Hematopoietic multipotent progenitor cell treated with erythropoietin and hydrocortisone succinate and interleukin-3 and kit ligand, for 15 days (in vitro differentiated cells): Measurements from ENCODE around the gene CHST1.

ENCODE experiments used
- DNase-seq: peaks from one replicate; pipeline ENCODE4 v3.0.0-alpha.2; 2015; ENCODE audit warnings: low spot score

The CHST1 gene

GRCh38 chr11:45659818-45660160 is 5.6 kb downstream of the CHST1 start:
- peak; percentile 55 for DNase-seq

- DNase-seq, result no peak
Measured at GRCh38 chr11:45659031-45659817, 6.2 kb downstream of the CHST1 start.

DNA sequence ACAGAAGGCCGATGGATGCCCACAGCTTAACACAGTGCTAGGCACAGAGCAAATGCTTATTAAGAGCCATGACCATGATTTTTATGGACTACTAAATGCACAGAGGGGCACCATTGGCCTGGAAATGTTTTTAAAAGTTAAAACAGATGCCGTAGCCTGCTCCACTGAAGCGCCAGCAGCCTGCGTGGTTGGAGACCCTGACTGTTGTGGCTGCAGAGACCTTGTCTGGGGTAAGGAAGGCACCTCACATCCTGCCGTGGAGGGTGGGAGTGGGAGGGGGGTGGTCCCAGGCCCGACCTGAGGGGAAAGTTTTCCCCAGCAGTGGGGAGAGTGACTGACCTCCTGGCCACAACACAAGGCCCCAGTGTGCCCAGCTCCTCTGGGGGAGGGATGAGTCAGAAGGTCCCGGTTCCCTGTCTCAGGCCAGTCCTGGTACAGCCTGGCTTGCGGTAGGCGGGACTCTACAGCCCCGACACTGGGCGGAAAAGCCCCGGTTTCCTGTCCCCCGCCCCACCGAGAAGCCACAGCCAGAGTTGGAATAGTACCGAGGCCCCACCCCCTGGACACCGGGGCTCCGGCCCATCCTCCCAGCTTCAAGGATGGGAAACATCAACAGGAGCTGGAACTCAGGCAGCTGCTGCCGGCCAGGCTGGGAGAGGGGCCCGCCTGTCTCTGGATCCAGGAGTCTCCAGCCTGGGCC is 7.0 kb downstream of the CHST1 start:
- DNase-seq, result no peak

GRCh38 chr11:45657496-45658260 is 7.7 kb downstream of the CHST1 start:
- DNase-seq, result no peak

GRCh38 chr11:45655831-45656230 is 9.6 kb downstream of the CHST1 start:
- DNase-seq, result no peak

DNA sequence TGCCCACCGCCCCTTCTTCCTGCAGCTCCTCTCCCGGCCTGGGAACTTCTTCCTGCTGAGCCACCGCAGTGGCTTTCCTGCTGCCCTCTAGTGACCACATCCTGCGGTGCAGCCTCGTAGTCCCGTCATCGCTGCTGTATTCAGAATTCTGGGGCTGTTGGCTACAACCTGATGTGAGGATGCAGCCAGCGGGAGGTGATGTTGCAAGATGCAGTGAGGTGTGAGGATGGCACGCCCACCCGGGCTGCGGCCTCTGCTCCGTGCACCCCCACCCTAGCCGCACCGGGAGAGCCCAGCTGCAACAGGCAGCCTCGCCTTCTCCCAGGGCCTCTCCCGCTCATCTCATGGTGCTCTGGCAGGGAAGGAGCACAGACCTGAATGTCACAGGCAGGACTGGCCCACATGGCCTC is 10.1 kb downstream of the CHST1 start:
- peak; percentile 53 for DNase-seq

DNA sequence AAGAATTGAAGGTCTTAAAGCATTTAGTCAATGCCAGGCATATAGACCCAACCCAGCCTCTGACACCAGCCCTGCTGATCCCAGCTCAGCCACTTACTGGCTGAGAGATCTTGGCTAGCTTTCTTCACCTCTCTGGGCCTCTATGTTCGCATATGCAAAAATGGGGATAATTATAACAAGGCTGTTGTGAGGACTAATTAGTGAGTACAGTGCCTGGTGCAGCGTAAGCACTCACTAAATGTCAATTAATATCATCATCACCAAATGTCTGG is 10.5 kb downstream of the CHST1 start:
- DNase-seq, result no peak

DNA sequence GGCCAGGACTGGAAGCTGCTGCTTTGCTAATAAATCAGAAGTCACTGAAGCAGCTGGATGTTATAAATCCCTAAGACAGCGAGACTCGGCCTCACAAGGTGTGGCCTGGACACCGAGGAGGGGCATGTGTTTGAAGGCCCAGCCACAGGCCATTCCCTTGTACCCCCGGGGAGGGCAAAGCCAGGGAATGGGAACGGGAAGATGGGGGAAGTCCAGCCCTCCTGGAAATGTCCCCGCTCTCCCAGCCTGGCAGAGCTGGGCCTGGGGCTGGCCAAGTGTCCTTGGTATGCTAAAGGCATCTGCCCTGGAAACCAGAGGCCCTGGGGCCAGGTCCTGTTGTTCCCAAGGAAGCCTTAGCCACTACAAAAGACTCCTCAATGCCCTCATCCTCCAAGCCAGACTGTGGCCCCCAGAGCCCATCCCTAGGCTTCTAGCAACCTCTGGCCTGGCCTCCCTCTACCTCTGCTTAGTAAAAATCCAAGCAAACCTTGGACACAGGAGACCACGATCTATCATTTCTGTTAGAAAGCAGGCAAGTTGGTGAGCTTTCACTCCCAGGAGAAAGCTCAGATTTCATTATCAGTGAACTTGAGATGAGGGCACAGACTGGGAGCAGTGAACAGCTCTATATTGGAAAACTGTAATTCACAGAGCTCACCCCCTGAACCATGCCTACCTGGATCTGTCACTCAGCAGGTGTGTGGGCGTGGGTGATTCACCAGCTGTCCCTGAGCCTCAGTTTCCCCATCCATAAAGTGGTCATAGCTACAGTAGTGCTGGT is 11.0 kb downstream of the CHST1 start:
- DNase-seq, result no peak

DNA sequence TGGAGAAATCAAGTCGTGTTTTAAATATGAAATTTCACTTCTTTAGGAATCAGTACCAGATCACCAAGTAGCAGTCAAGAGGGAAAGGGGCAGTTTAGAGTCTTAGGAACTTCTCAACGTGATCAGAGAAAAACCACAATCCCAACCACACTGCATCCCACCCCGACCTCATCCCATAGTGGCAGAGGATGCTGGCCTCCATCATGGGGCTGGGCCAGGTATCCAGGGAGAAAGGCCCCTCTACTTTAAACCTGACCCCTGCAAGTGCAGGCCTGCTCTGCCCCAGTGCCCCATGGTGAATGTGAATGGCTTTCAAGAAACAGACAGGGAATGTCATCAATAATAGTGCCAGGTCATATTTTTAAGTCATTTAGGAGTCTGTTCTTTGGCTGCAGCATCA is 12.1 kb downstream of the CHST1 start:
- no peak for DNase-seq

GRCh38 chr11:45652781-45653180 is 12.6 kb downstream of the CHST1 start:
- DNase-seq, result no peak

DNA sequence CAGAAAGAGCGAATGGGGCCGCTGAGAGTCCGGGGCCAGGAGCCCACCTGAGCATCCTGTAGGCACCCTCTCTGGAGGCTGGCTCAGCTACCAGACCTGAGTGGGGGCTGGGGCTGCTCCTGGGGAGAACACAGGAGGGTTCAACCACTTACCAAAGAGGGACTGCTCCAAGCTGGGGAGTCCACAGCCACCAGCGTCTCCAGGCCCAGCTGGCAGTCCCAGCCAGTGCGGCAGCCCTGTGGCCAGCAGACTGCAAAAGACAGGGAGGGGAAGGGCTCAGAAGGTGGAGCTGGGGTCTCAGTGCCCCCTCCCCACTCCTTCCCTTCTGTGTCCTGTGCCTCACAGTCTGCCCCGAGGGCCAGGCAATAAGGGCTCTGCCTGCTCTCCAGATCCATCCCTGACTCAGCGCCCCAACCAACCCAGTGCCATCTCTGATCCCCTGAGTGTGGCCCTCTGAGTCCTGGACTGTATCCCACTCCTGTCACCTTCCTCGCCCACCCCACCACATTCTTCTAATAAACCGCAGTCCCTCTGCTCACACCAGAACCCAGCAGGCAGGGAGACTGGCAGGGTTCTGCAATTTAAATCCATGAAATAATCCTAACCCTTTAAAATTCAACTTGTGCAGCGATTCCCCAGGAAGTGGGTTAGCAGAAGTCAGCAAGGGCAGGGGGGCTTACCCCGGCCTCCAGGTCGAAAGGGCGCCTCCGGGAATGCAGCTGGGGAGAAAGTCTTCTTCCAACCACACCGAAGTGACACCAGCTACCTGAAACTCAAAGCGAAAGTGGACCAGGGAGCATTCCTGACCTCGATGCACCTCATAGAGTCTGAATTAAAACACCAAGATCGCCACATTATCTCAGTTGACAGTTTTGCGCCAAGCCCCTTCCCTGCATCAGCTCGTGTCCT is 13.3 kb downstream of the CHST1 start:
- DNase-seq, result no peak

DNA sequence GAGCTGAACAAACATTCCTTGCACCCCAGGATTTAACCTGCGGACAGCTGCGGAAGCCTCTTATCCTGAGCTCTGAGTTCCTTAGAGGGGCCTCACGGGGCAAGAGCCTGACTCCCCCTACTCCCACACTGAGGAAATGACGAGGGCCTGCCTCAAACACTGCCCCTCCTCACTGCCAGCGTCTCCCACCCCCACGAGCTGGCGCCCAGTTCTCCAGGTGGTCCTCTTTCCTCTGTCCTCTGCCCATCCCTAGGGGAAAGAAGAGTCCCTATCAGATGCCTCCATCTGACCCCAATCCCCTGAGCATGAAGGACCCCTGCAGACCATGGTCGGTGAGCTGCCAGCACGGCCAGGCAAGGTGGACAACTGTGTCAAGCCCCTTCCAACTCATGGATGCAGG is 14.3 kb downstream of the CHST1 start:
- no peak for DNase-seq

- no peak for DNase-seq
Measured at GRCh38 chr11:45650166-45651095, 15.0 kb downstream of the CHST1 start.

DNA sequence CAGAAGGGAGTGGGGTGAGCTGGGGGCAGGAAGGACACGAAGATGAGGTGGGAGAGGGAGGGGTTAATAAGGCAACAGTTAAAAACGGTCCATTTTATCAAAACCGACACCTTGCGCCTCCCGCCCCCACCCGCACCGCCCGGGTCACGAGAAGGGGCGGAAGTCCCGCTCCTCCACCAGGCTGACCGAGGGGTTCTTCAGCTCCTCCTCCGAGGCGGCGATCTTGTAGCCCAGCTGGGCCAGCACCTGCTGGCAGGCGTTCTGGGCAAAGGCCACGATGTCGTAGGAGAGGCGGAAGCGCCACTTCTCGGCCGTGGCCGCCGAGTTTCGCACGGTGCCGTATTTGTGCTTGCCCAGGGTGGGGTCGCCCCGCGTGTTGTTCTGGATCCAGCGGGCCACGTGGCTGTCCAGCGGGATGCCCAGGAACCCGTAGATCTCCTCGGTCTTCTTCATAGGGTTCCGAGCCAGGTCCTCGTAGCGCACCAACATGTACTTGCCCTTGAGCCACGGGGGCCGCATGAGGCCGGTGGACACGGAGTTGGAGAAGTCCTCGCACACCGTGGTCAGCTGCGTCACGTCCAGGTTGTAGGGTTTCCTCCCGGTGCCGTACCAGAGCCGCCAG is 15.8 kb downstream of the CHST1 start:
- DNase-seq, result no peak

DNA sequence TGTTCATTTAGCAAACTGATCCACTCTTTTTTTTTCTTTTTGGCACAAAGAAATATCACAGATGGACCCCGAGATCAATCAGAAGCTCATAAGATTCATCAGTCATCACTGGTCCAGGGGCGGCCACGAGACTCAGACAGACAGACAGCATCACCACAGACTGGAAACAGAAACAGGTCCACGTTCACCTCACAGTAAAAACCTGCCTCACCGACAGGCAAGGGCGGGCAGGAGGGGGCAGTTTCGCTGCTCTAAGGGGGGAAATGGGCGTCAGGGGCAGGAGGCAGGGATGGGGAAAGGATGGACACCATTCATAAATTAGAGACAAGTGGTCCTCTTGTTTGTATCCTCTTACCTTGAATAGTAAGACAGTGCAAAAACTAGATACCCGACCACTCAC is 16.5 kb downstream of the CHST1 start:
- DNase-seq, result no peak

DNA sequence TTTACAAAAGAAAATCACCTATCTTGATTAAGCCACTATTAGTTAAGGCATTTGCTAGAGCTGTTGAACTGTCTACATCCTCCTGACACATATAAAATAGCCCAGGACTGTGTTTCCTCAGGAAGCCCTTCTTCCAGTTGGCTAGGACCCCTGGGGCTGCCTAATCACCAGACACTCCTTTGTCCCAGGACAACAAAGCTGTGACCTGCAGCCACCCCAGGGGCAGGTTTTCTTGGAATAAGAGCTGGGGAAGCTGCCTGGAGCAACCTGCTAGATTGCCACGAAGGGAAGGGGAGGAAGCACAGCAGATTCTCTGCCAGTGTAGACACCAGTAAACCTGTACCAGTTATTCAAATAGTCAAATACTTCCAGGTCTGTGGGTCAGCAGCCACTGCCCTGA is 17.6 kb downstream of the CHST1 start:
- no peak for DNase-seq

DNA sequence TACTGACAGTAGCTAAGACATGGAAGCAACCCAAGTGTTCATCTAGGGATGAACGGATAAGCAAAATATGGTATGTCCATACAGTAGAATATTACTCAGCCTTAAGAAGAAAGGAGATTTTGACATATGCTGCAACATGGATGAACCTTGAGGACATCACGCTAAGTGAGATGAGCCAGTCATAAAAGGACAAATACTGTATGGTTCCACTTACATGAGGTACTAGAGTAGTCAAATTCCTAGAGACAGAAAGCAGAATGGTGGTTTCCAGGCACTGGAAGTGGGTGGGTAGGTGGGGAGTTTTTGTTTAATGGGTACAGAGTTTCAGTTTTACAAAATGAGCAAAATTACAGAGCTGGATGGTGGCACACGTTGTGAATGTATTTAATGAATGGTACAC is 18.1 kb downstream of the CHST1 start:
- no peak for DNase-seq

- DNase-seq, result no peak
Measured at GRCh38 chr11:45646275-45646927, 19.0 kb downstream of the CHST1 start.
